CD4-positive, alpha-beta T cell (primary cell): ENCODE measurements around the gene FGF14. TPM values are rescaled to one million over a fixed set of nuclear protein-coding genes. Genes with fewer than 3 reads are reported as not detected.

Experiments used
- ATAC-seq: fragments of 200-7000 bp; cut with Tn5 transposase; one replicate; pipeline ENCODE4 v1.10.0; 2022; ENCODE audit warnings: mild to moderate bottlenecking; ENCODE audit not compliant: poor library complexity
- CTCF ChIA-PET: fragments of 350-600 bp; sonication (Branson Sonifier 250); formaldehyde crosslinking; loops from one replicate; lab custom pipeline; 2021; ENCODE audit warnings: antibody characterized with exemption, inconsistent platforms; lab: Charles Lee
- POLR2A ChIA-PET: fragments of 350-600 bp; sonication (Branson Sonifier 250); formaldehyde crosslinking; loops from one replicate; lab custom pipeline; 2021; ENCODE audit warnings: antibody characterized with exemption, inconsistent platforms; lab: Charles Lee
- DNase-seq, 14 experiments: peaks; one replicate each; pipeline ENCODE4 v3.0.0-alpha.2; 2013 to 2020; ENCODE audit warnings: mixed read lengths in 2 of 14
- H3K27ac ChIP-seq, 2 donors: one replicate each; pipeline versions ENCODE4 v1.5.1 to v1.7.0; 2013; ENCODE audit warnings: low read length in 2 of 2, low read depth in 1 of 2, mild to moderate bottlenecking in 1 of 2
- H3K27me3 ChIP-seq, 2 experiments: 1 replicate in 1 of 2; 2 replicates in 1 of 2; pipeline versions ENCODE4 v1.6.1 to v1.7.0; 2013; ENCODE audit warnings: low read length in 2 of 2, control low read depth in 1 of 2, mild to moderate bottlenecking in 1 of 2, moderate library complexity in 1 of 2; ENCODE audit not compliant: insufficient read depth in 2 of 2, control insufficient read depth in 1 of 2
- H3K36me3 ChIP-seq: one replicate; pipeline ENCODE4 v1.6.1; 2013; ENCODE audit warnings: low read length, control low read depth; ENCODE audit not compliant: insufficient read depth
- H3K4me1 ChIP-seq: one replicate; pipeline ENCODE4 v1.6.1; 2013; ENCODE audit warnings: low read length, control low read depth; ENCODE audit not compliant: insufficient read depth
- H3K4me3 ChIP-seq: one replicate; pipeline ENCODE4 v1.5.1; 2013; ENCODE audit warnings: mild to moderate bottlenecking, low read length, moderate library complexity
- H3K9me3 ChIP-seq, 2 experiments: 1 replicate in 1 of 2; 2 replicates in 1 of 2; pipeline versions ENCODE4 v1.6.1 to v1.7.0; 2013; ENCODE audit warnings: low read length in 2 of 2, mild to moderate bottlenecking in 2 of 2, control low read depth in 1 of 2, moderate library complexity in 1 of 2; ENCODE audit not compliant: control insufficient read depth in 1 of 2, insufficient read depth in 1 of 2
- H3K27ac Mint-ChIP-seq: one replicate; pipeline ENCODE4 v1.8.0; 2020; ENCODE audit warnings: mixed read lengths
- H3K27me3 Mint-ChIP-seq: one replicate; pipeline ENCODE4 v1.8.0; 2021; ENCODE audit warnings: mixed read lengths
- H3K36me3 Mint-ChIP-seq: one replicate; pipeline ENCODE4 v1.8.0; 2021; ENCODE audit warnings: low read depth, mixed read lengths
- H3K4me1 Mint-ChIP-seq: one replicate; pipeline ENCODE4 v1.8.0; 2021; ENCODE audit warnings: low read depth, mixed read lengths
- H3K4me3 Mint-ChIP-seq: one replicate; pipeline ENCODE4 v1.8.0; 2020; ENCODE audit warnings: mild to moderate bottlenecking, mixed read lengths
- H3K9me3 Mint-ChIP-seq: one replicate; pipeline ENCODE4 v1.8.0; 2020; ENCODE audit warnings: mixed read lengths
- intact Hi-C, 2 experiments: fragments of 100-400 bp; cut with DNase I in 1 of 2; cut with micrococcal nuclease in 1 of 2; formaldehyde crosslinking; loops; one replicate each; pipeline versions ENCODE4 v1.15.1 to v1.9.0; 2023 to 2025; cut with DNase I, micrococcal nuclease
- total RNA-seq, 174 experiments: library from RNA in 2 of 174; stranded (reverse) in 2 of 174; gene quantifications; one replicate each; pipeline ENCODE4 v1.2.3 and lab custom pipeline; 2021 to 2026
- TF ChIP-seq, protein P1 (sequence below): fragments of 200-600 bp; IDR thresholded peaks from one replicate; pipeline ENCODE4 v1.8.0; 2022; ENCODE audit warnings: antibody characterized with exemption, mild to moderate bottlenecking

The FGF14 gene
- total RNA-seq, 2 experiments from 2014 or later: not detected

DNA sequence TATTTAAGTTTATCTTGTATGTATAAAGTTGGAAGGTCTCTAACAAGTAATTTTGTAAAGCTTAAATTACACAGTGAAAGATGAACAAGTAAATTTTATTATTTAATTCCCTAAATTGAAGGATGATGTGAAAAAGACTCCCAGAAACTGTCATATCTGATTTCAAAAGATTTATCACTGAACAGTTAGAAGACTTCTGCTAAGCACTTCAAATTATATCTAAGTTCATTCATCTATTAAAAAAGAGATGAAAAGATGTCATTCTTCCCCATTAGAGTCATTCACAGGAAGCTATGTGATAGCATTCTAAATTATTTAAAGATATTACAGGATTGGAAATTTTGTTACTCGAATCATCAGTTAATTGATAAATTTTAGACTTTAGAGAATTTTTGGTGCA lies 590.0 kb downstream of the FGF14 start:
- no peak overlapping the region for H3K27ac Mint-ChIP-seq
- no peak overlapping the region for H3K4me3 ChIP-seq
- no peaks in the 10 kb centered on the region for H3K36me3 ChIP-seq
- H3K27ac ChIP-seq: no peak overlapping the region
- peaks cover 0 to 2% of the 10 kb centered on the region in 2 experiments for H3K27me3 ChIP-seq
- H3K9me3 Mint-ChIP-seq: no peaks in the 10 kb centered on the region
- intact Hi-C loops: no loop called here
- no peak for DNase-seq
- no peaks in the 10 kb centered on the region for H3K4me1 Mint-ChIP-seq
- no peaks in the 10 kb centered on the region for H3K4me1 ChIP-seq
- no peak overlapping the region for H3K4me3 Mint-ChIP-seq
- no peaks in the 10 kb centered on the region for H3K36me3 Mint-ChIP-seq
- ChIA-PET POLR2A (no interaction called here), CTCF (no interaction called here)
- no peaks in the 10 kb centered on the region for H3K27me3 Mint-ChIP-seq
- TF ChIP-seq, protein P1, sequence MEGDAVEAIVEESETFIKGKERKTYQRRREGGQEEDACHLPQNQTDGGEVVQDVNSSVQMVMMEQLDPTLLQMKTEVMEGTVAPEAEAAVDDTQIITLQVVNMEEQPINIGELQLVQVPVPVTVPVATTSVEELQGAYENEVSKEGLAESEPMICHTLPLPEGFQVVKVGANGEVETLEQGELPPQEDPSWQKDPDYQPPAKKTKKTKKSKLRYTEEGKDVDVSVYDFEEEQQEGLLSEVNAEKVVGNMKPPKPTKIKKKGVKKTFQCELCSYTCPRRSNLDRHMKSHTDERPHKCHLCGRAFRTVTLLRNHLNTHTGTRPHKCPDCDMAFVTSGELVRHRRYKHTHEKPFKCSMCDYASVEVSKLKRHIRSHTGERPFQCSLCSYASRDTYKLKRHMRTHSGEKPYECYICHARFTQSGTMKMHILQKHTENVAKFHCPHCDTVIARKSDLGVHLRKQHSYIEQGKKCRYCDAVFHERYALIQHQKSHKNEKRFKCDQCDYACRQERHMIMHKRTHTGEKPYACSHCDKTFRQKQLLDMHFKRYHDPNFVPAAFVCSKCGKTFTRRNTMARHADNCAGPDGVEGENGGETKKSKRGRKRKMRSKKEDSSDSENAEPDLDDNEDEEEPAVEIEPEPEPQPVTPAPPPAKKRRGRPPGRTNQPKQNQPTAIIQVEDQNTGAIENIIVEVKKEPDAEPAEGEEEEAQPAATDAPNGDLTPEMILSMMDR: no peak
- no peak for ATAC-seq
- H3K9me3 ChIP-seq: no peaks in the 10 kb centered on the region

DNA sequence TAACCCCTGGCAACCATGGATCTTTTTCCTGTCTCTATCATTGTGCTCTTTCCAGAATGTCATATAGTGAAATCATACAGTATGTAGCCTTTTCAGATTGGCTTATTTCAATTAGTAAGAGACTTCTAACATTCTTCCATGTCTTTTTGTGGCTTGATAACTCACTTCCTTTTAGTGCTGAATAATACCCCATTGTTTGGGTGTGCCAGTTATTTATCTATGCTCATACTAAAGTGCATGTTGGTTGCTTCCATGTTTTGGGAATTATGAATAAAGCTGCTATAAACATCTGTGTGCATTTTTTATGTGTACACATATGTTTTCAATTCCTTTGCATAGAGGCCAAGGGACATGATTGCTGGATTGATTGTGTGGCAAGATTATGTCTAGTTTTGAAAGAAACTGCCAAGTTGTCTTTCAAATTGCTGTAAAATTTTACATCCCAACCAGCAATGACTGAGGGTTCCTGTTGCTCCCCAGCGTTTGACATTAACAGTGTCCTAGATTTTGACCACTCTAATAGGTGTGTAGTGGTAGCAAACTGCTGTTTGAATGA lies 590.5 kb downstream of the FGF14 start:
- TF ChIP-seq, protein P1: no peak
- Histone ChIP-seq H3K9me3 (no peaks in the 10 kb centered on the region), H3K27ac (no peak overlapping the region), H3K4me1 (no peaks in the 10 kb centered on the region), H3K27me3 (peaks cover 0 to 2% of the 10 kb centered on the region in 2 experiments), H3K36me3 (no peaks in the 10 kb centered on the region), H3K4me3 (no peak overlapping the region)
- no peak overlapping the region for H3K4me3 Mint-ChIP-seq
- H3K9me3 Mint-ChIP-seq: no peaks in the 10 kb centered on the region
- no peak for DNase-seq
- no peak for ATAC-seq
- H3K27ac Mint-ChIP-seq: no peak overlapping the region
- intact Hi-C loops: no loop called here
- H3K36me3 Mint-ChIP-seq: no peaks in the 10 kb centered on the region
- no peaks in the 10 kb centered on the region for H3K27me3 Mint-ChIP-seq
- ChIA-PET POLR2A (no interaction called here), CTCF (no interaction called here)
- no peaks in the 10 kb centered on the region for H3K4me1 Mint-ChIP-seq

DNA sequence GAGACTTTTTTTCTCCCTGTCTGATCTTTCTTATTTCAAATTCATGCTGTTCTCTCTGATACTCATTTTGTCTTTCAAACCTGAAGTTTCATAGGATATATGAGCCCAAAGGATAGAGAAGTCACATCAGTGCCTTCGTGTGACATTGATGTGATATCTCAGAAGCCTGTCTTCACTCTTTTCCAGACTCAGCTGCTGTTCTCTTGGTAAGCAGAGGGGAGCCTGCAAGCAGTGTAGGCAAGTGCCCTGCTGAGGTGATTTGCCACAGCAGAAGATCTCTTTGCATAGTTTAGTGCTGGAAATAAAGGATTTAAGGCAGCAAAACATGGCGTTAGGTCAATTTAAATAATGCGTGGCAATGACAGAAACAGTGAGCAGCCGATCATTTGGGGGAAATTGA lies 602.7 kb downstream of the FGF14 start:
- POLR2A ChIA-PET: no interaction called here
- H3K27ac ChIP-seq: no peak overlapping the region
- no peaks in the 10 kb centered on the region for H3K36me3 ChIP-seq
- H3K27me3 ChIP-seq: no peaks in the 10 kb centered on the region
- no peaks in the 10 kb centered on the region for H3K9me3 ChIP-seq
- Mint-ChIP-seq H3K9me3 (no peaks in the 10 kb centered on the region), H3K27me3 (no peaks in the 10 kb centered on the region), H3K4me3 (no peak overlapping the region), H3K36me3 (no peaks in the 10 kb centered on the region), H3K4me1 (no peaks in the 10 kb centered on the region), H3K27ac (no peak overlapping the region)
- DNase-seq (no peak), ATAC-seq (no peak)
- CTCF ChIA-PET: no interaction called here
- H3K4me3 ChIP-seq: no peak overlapping the region
- TF ChIP-seq, protein P1: no peak
- intact Hi-C loops: no loop called here
- no peaks in the 10 kb centered on the region for H3K4me1 ChIP-seq
